Stomach (tissue), 4 donors: ENCODE measurements around the gene CLTA.

Source experiments
- CTCF ChIP-seq, 7 experiments: fragments of 450-650 bp in 4 of 7; fragments of 200-600 bp in 3 of 7; sonication (generic) in 3 of 7; IDR thresholded peaks; one replicate each; pipeline ENCODE4 v1.5.1; 2016 to 2019; ENCODE audit warnings: antibody characterized with exemption in 7 of 7, control low read depth in 2 of 7, mild to moderate bottlenecking in 1 of 7
- EP300 ChIP-seq: sonication (generic); formaldehyde crosslinking; IDR thresholded peaks from one replicate; pipeline ENCODE4 v1.6.1; 2017; ENCODE audit warnings: antibody characterized with exemption
- POLR2A ChIP-seq, 4 donors: fragments of 450-650 bp; IDR thresholded peaks; one replicate each; pipeline ENCODE4 v1.6.1; 2016; ENCODE audit warnings: antibody characterized with exemption in 4 of 4, control low read depth in 2 of 4, mild to moderate bottlenecking in 1 of 4, moderate library complexity in 1 of 4

- TF ChIP-seq POLR2A (IDR thresholded peaks at IDR 0.05), result no peak
- TF ChIP-seq CTCF (IDR thresholded peaks at IDR 0.05), result no peak
- no peak for TF ChIP-seq EP300
Measured at GRCh38 chr9:36143245-36143641, 47.5 kb upstream of the CLTA start.
